Keratinocyte (primary cell): Measurements from ENCODE around the gene AZU1. TPM values are rescaled to one million over a fixed set of nuclear protein-coding genes. Genes with fewer than 3 reads are reported as not detected.

Source experiments
- DNase-seq: peaks from one replicate; pipeline ENCODE4 v3.0.0-alpha.2; 2011; ENCODE audit warnings: low read depth, missing footprints, low spot score
- FAIRE-seq: peaks from 2 replicates; lab custom pipeline; 2011; peaks lifted over from hg19 to GRCh38; lab: Jason Lieb, UNC
- H2AFZ ChIP-seq: 2 replicates; pipeline ENCODE4 v1.6.0; 2012; ENCODE audit warnings: low read length, control low read depth, inconsistent platforms; ENCODE audit not compliant: control insufficient read depth
- H3K27ac ChIP-seq: 2 replicates; pipeline ENCODE4 v1.5.1; 2011; ENCODE audit warnings: low read length; ENCODE audit not compliant: control insufficient read depth, insufficient read depth
- H3K27me3 ChIP-seq: 3 replicates; pipeline ENCODE4 v1.6.0; 2011; ENCODE audit warnings: low read length; ENCODE audit not compliant: control insufficient read depth, insufficient read depth; ENCODE audit errors: extremely low read depth
- H3K36me3 ChIP-seq, 2 experiments: 2 replicates in 1 of 2; 3 replicates in 1 of 2; pipeline ENCODE4 v1.5.1; 2011; ENCODE audit warnings: low read length in 2 of 2, mild to moderate bottlenecking in 1 of 2; ENCODE audit not compliant: control insufficient read depth in 2 of 2, insufficient read depth in 2 of 2; ENCODE audit errors: extremely low read depth in 1 of 2
- H3K4me1 ChIP-seq: 3 replicates; pipeline ENCODE4 v1.5.1; 2011; ENCODE audit warnings: low read length; ENCODE audit not compliant: control insufficient read depth, insufficient read depth; ENCODE audit errors: extremely low read depth
- H3K4me2 ChIP-seq: 3 replicates; pipeline ENCODE4 v1.6.0; 2011; ENCODE audit warnings: low read depth, low read length; ENCODE audit not compliant: control insufficient read depth, insufficient read depth; ENCODE audit errors: extremely low read depth
- H3K4me3 ChIP-seq, 3 experiments: fragments of 200-600 bp in 1 of 3; sonication (generic) in 1 of 3; 2 replicates in 2 of 3; 3 replicates in 1 of 3; pipeline ENCODE4 v1.5.1; 2011 to 2016; ENCODE audit warnings: low read length in 3 of 3, mild to moderate bottlenecking in 3 of 3, control low read depth in 2 of 3, inconsistent platforms in 1 of 3, low read depth in 1 of 3, mixed read lengths in 1 of 3, mixed run types in 1 of 3, moderate library complexity in 1 of 3; ENCODE audit not compliant: control insufficient read depth in 2 of 3, insufficient read depth in 2 of 3; ENCODE audit errors: extremely low read depth in 1 of 3
- H3K79me2 ChIP-seq: 2 replicates; pipeline ENCODE4 v1.6.0; 2012; ENCODE audit warnings: low read length; ENCODE audit not compliant: control insufficient read depth, insufficient read depth
- H3K9ac ChIP-seq: 3 replicates; pipeline ENCODE4 v1.6.0; 2011; ENCODE audit warnings: low read length; ENCODE audit not compliant: control insufficient read depth, insufficient read depth; ENCODE audit errors: extremely low read depth
- H3K9me1 ChIP-seq: 3 replicates; pipeline ENCODE4 v1.6.0; 2011; ENCODE audit warnings: low read length; ENCODE audit not compliant: control insufficient read depth, insufficient read depth; ENCODE audit errors: extremely low read depth
- H3K9me3 ChIP-seq: 2 replicates; pipeline ENCODE4 v1.5.1; 2012; ENCODE audit warnings: low read depth, low read length; ENCODE audit not compliant: control insufficient read depth
- H4K20me1 ChIP-seq: 3 replicates; pipeline ENCODE4 v1.6.0; 2011; ENCODE audit warnings: low read length; ENCODE audit not compliant: control insufficient read depth, insufficient read depth; ENCODE audit errors: extremely low read depth
- EZH2 ChIP-seq: IDR thresholded peaks from one replicate; pipeline ENCODE4 v1.6.1; 2012; ENCODE audit warnings: inconsistent platforms, mild to moderate bottlenecking, low read length, moderate library complexity
- dilution Hi-C: fragments of 300-500 bp; cut with MboI; formaldehyde crosslinking; loops from one replicate; pipeline ENCODE4 v1.7.0; 2020; ENCODE audit warnings: low sequenced_read_pairs; ENCODE audit not compliant: extremely low pct_ligation_motif_present
- polyA plus RNA-seq, 5 experiments: library from polyadenylated mRNA; depleted of rRNA in 3 of 5; stranded (reverse) in 3 of 5; stranded (forward) in 1 of 5; unstranded in 1 of 5; fragments of >200 nt; gene quantifications; 1 replicate in 1 of 5; 2 replicates in 3 of 5; 3 replicates in 1 of 5; pipeline versions ENCODE4 v1.2.1 to v1.2.3, GENCODE V29; 2011 to 2012; ENCODE audit warnings: missing spikeins in 2 of 5, low read depth in 1 of 5, low replicate concordance in 1 of 5
- TF ChIP-seq, protein P1 (sequence below), 3 experiments: IDR thresholded peaks in 1 of 3; conservative IDR thresholded peaks in 1 of 3; optimal IDR thresholded peaks in 1 of 3; 2 replicates in 2 of 3; 3 replicates in 1 of 3; pipeline versions ENCODE3 to v1.5.1; 2011; ENCODE audit warnings: low read length in 3 of 3, mild to moderate bottlenecking in 3 of 3, moderate library complexity in 2 of 3, control low read depth in 1 of 3, inconsistent platforms in 1 of 3; ENCODE audit not compliant: insufficient read depth in 2 of 3; ENCODE audit errors: extremely low read depth in 1 of 3

Gene AZU1
- polyA plus RNA-seq, 1 donor (not counting 4 experiments of a cell fraction or from before 2014, with no cell fraction given): not detected

DNA sequence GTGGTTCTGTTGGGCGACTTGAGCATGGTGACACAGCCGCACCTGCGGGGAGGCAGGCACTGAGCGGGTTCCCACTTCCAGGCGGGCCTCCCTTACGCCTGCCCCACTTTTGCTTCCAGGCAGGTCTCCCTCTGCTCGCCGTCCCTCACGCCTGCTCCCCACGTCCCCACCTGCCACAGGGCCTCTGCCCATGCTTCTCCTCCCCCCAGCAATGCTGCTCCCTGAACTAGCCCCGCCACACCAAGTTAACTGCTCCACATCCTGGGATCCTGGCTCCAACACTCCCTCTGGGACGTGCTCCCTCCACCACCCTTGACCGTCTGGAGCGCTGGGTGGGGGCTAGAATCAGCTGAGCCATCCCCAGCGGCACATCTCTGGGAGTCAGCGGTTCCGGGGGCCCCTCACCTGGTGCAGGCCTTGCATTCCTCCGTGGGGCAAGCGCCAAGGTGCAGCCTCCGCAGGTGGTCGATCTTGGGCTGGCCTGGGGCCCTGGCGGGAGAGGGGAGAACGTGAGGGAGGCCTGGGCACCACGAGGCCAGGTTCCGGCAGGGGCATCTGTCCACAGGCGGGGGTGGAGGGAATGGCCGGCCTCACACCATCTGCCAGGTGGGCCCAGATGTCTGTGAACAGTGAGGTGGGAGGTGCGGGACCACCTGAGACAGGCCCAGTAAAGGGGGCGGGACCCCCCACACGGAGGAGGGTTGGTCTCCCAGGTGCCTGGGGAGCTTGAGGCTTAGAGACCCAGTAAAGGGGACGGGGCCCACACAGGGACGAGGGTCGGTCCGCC lies 41.0 kb downstream of the AZU1 start:
- Histone ChIP-seq H3K9me3 (no peaks in the 10 kb centered on the region), H3K9ac (peak overlapping the region; percentile 30), H2AFZ (no peak overlapping the region), H3K27ac (peak overlapping the region; percentile 48), H3K79me2 (no peaks in the 10 kb centered on the region), H3K4me2 (peak overlapping the region; percentile 22), H3K27me3 (no peaks in the 10 kb centered on the region), H3K36me3 (peaks cover 14 to 15% of the 10 kb centered on the region in 2 experiments), H4K20me1 (no peaks in the 10 kb centered on the region), H3K4me1 (peaks cover 17% of the 10 kb centered on the region), H3K9me1 (no peaks in the 10 kb centered on the region), H3K4me3 (no peak overlapping the region)
- TF ChIP-seq, protein P1, sequence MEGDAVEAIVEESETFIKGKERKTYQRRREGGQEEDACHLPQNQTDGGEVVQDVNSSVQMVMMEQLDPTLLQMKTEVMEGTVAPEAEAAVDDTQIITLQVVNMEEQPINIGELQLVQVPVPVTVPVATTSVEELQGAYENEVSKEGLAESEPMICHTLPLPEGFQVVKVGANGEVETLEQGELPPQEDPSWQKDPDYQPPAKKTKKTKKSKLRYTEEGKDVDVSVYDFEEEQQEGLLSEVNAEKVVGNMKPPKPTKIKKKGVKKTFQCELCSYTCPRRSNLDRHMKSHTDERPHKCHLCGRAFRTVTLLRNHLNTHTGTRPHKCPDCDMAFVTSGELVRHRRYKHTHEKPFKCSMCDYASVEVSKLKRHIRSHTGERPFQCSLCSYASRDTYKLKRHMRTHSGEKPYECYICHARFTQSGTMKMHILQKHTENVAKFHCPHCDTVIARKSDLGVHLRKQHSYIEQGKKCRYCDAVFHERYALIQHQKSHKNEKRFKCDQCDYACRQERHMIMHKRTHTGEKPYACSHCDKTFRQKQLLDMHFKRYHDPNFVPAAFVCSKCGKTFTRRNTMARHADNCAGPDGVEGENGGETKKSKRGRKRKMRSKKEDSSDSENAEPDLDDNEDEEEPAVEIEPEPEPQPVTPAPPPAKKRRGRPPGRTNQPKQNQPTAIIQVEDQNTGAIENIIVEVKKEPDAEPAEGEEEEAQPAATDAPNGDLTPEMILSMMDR (optimal IDR thresholded peaks at IDR 0.05 in 1 of 3, IDR thresholded peaks at IDR 0.05 in 1 of 3, conservative IDR thresholded peaks at IDR 0.05 in 1 of 3; ENCODE audit: extremely low read depth in 1 of 3, insufficient read depth in 2 of 3, low read length in 3 of 3): no peak
- TF ChIP-seq EZH2: no peak
- DNase-seq (no peak), FAIRE-seq (no peak)
- dilution Hi-C loops: no loop called here

DNA sequence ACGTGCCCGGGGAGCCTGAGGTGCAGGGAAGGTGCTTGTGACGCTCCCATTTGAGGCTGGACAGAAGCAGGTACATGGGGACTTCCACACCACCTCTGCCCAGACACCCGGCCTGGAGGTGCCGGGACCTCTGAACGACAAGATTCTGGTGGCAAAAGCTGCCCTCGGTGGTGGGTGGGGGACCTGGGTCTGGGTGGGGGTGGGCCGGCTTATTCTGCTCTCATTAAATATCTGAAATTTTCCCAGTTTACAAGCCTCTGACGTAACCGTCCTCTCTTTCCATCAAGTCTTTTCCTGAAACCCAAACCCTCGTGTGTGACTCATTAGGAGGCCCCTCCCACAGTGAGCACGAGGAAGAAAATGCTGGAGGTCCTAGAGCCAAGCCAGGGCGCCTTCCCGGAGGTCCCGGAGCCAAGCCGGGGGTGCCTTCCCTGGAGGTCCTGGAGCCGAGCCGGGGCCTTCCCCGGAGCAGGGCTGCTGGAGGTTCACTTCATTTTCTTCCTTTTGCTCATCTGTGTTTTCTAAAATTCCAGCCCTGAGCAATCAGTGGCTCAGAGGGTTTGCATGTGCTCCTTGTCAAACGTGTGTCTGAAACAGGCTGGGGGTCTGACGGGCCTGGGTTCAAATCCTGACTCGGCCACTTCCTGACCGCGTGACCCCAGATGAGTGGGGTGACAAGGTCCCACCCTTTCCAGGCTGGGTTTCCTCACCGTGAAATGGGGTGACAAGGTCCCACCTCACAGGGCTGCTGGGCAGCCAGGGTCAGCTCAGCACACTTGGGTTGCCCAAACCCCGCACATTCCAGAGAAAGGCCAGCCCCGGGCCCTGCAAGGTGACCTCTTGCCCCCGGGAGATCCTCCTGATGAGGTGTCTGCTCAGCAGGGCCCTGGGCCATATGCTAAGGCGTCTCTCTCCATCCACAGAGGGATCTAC lies 41.9 kb downstream of the AZU1 start:
- Histone ChIP-seq H3K9me3 (no peaks in the 10 kb centered on the region), H3K27ac (peak overlapping the region; percentile 48), H3K79me2 (no peaks in the 10 kb centered on the region), H3K4me1 (peaks cover 25% of the 10 kb centered on the region), H3K9me1 (no peaks in the 10 kb centered on the region), H3K4me3 (no peak overlapping the region), H3K9ac (peak overlapping the region; percentile 30), H3K36me3 (peaks cover 14 to 15% of the 10 kb centered on the region in 2 experiments), H4K20me1 (no peaks in the 10 kb centered on the region), H2AFZ (no peak overlapping the region), H3K27me3 (no peaks in the 10 kb centered on the region), H3K4me2 (peak overlapping the region; percentile 22)
- FAIRE-seq (peak; percentile 81), DNase-seq (no peak)
- no peak for TF ChIP-seq EZH2
- TF ChIP-seq, protein P1 (optimal IDR thresholded peaks at IDR 0.05 in 1 of 3, IDR thresholded peaks at IDR 0.05 in 1 of 3, conservative IDR thresholded peaks at IDR 0.05 in 1 of 3; ENCODE audit: extremely low read depth in 1 of 3, insufficient read depth in 2 of 3, low read length in 3 of 3): no peak
- dilution Hi-C loops: no loop called here
